HAP-1 (cell line): ENCODE results near the gene RAB10.
A peak's percentile ranks its signal among the peaks of the same experiment; 100 is the strongest.
"Not testable (repeated sequence)": the region's sequence is repeated elsewhere in the genome, so short reads cannot be mapped to it uniquely, and the experiment has no call there.

Source experiments
- DNase-seq, 2 experiments: peaks; one replicate each; pipeline ENCODE4 v3.0.0-alpha.2; 2016 to 2020; ENCODE audit warnings: low spot score in 2 of 2
- H3K27me3 ChIP-seq: fragments of 250-450 bp; sonication (Bioruptor Pico); 2 replicates; pipeline ENCODE4 v1.5.1; 2020; ENCODE audit warnings: low read depth, mild to moderate bottlenecking, moderate library complexity
- H3K36me3 ChIP-seq: fragments of 250-450 bp; sonication (Bioruptor Pico); replicated peaks from 2 replicates; pipeline ENCODE4 v1.5.1; 2020; ENCODE audit warnings: mild to moderate bottlenecking
- H3K4me1 ChIP-seq: fragments of 250-450 bp; sonication (Bioruptor Pico); 2 replicates; pipeline ENCODE4 v1.5.1; 2020; ENCODE audit warnings: mild to moderate bottlenecking
- H3K4me3 ChIP-seq: fragments of 250-450 bp; sonication (Bioruptor Pico); 2 replicates; pipeline ENCODE4 v1.5.1; 2020; ENCODE audit warnings: mild to moderate bottlenecking, moderate library complexity
- H3K9me3 ChIP-seq: fragments of 250-450 bp; sonication (Bioruptor Pico); 2 replicates; pipeline ENCODE4 v1.5.1; 2020; ENCODE audit warnings: mild to moderate bottlenecking, moderate library complexity
- in situ Hi-C: fragments of 300-500 bp; cut with MboI; formaldehyde crosslinking; loops from 3 replicates; pipeline ENCODE4 v1.14.3; 2020; ENCODE audit warnings: low sequenced_read_pairs, inconsistent platforms, mixed read lengths

The RAB10 gene

DNA sequence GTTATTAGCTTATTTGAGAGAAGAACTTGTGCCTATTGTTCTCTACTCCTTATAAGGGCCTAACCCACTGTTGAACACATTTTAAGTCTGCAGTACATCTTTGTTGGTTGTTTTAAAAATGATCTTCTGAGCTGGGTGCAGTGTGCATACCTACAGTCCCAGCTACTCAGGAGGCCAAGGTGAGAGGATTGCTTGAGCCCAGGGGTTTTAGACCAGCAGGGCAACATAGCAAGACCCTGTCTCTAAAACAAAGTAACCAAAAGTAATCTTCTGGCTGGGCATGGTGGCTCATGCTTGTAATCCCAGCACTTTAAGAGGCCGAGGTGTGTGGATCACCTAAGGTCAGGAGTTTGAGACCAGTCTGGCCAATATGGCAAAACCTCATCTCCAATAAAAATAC is 25.8 kb upstream of the RAB10 start:
- in situ Hi-C loops: no loop called here
- H3K4me3 ChIP-seq: no peak overlapping the region
- no peaks in the 10 kb centered on the region for H3K9me3 ChIP-seq
- no peaks in the 10 kb centered on the region for H3K36me3 ChIP-seq
- no peaks in the 10 kb centered on the region for H3K27me3 ChIP-seq
- H3K4me1 ChIP-seq: peaks cover 14% of the 10 kb centered on the region
- no peak for DNase-seq

DNA sequence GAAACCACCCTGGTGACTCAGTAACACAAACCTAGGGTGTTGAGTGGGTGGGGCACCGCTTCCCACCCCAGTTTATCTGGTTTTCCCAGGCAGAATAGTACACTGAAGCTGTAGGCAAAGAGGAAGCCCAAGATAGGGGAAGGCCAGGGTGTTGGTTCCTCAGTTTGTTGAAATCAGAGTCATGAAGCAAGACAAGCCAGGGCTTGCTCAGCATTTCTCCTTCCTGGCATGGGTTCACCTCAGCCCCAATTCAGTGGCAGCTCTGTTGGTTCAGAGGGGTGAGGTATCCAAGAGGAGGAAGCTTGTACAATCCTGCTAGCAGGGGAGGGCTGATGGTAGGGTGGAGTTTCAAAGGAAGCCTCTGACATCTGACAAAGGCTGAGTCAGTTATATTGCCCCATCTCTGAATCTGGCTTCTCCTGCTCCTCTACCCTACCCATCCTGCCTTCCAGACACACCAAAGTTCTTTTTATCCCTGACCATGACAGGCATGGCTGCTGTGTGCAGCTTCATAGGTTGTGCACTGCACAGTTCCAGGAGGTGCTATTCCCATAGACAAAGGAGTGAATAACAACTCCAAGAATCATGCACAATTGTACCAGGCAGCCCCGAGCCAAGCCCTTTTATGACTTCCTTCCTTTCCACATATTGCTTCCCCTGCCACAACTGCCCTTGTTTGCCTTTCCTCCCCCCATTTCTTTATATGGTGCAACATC is 24.9 kb upstream of the RAB10 start:
- no peaks in the 10 kb centered on the region for H3K9me3 ChIP-seq
- peaks cover 14% of the 10 kb centered on the region for H3K4me1 ChIP-seq
- no peak overlapping the region for H3K4me3 ChIP-seq
- in situ Hi-C loops: no loop called here
- no peaks in the 10 kb centered on the region for H3K36me3 ChIP-seq
- no peak for DNase-seq
- no peaks in the 10 kb centered on the region for H3K27me3 ChIP-seq

GRCh38 chr2:26009567-26009963 is 24.3 kb upstream of the RAB10 start:
- H3K36me3 ChIP-seq: no peaks in the 10 kb centered on the region
- in situ Hi-C loops: no loop called here
- H3K4me1 ChIP-seq: peaks cover 14% of the 10 kb centered on the region
- DNase-seq: no peak
- no peak overlapping the region for H3K4me3 ChIP-seq
- no peaks in the 10 kb centered on the region for H3K27me3 ChIP-seq
- no peaks in the 10 kb centered on the region for H3K9me3 ChIP-seq

GRCh38 chr2:26010943-26011342 is 22.9 kb upstream of the RAB10 start:
- Histone ChIP-seq H3K9me3 (no peaks in the 10 kb centered on the region), H3K36me3 (no peaks in the 10 kb centered on the region), H3K4me1 (peaks cover 14% of the 10 kb centered on the region), H3K27me3 (no peaks in the 10 kb centered on the region), H3K4me3 (no peak overlapping the region)
- no peak for DNase-seq
- in situ Hi-C loops: no loop called here

DNA sequence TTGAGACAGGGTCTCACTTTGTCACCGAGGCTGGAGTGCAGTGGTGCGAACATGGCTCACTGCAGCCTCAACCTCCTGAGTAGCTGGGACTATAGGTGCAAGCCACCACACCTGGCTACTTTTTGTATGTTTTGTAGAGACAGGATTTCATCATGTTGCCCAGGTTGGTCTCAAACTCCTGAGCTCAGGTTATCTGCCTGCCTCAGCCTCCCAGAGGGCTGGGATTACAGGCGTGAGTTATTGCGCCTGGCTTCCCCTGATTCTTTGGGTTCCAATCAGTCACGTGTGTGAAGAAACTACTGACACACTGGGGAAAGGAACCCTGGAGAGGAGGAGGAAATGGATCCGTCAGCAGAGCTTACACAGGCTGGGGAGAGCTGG is 22.3 kb upstream of the RAB10 start:
- Histone ChIP-seq H3K36me3 (no peaks in the 10 kb centered on the region), H3K27me3 (no peaks in the 10 kb centered on the region), H3K4me1 (peaks cover 14% of the 10 kb centered on the region), H3K9me3 (no peaks in the 10 kb centered on the region), H3K4me3 (no peak overlapping the region)
- in situ Hi-C loops: no loop called here
- DNase-seq: no peak

- no peaks in the 10 kb centered on the region for H3K27me3 ChIP-seq
- DNase-seq: peak; percentile 56 to 85
- no peaks in the 10 kb centered on the region for H3K9me3 ChIP-seq
- peaks cover 14% of the 10 kb centered on the region for H3K4me1 ChIP-seq
- in situ Hi-C loops: no loop called here
- no peak overlapping the region for H3K4me3 ChIP-seq
- no peaks in the 10 kb centered on the region for H3K36me3 ChIP-seq
These were observed 21.7 kb upstream of the RAB10 start for GRCh38 chr2:26011990-26012856.

- Histone ChIP-seq H3K9me3 (no peaks in the 10 kb centered on the region), H3K4me3 (no peak overlapping the region), H3K27me3 (no peaks in the 10 kb centered on the region), H3K36me3 (no peaks in the 10 kb centered on the region), H3K4me1 (peaks cover 14% of the 10 kb centered on the region)
- in situ Hi-C loops: no loop called here
- DNase-seq: no peak
These were observed 20.2 kb upstream of the RAB10 start for GRCh38 chr2:26013668-26014067.

GRCh38 chr2:26016012-26016705 is 17.7 kb upstream of the RAB10 start:
- H3K4me1 ChIP-seq: peaks cover 14% of the 10 kb centered on the region
- in situ Hi-C loops: no loop called here
- no peak overlapping the region for H3K4me3 ChIP-seq
- no peak for DNase-seq
- no peaks in the 10 kb centered on the region for H3K27me3 ChIP-seq
- no peaks in the 10 kb centered on the region for H3K9me3 ChIP-seq
- H3K36me3 ChIP-seq: no peaks in the 10 kb centered on the region

GRCh38 chr2:26016706-26017045 is 17.2 kb upstream of the RAB10 start:
- peaks cover 11% of the 10 kb centered on the region for H3K4me1 ChIP-seq
- H3K36me3 ChIP-seq, H3K27me3 ChIP-seq, in situ Hi-C loops, DNase-seq, H3K9me3 ChIP-seq, H3K4me3 ChIP-seq: not testable (repeated sequence)

GRCh38 chr2:26017464-26018183 is 16.3 kb upstream of the RAB10 start:
- in situ Hi-C loops: no loop called here
- DNase-seq: no peak
- H3K4me3 ChIP-seq: no peak overlapping the region
- H3K9me3 ChIP-seq: no peaks in the 10 kb centered on the region
- no peaks in the 10 kb centered on the region for H3K36me3 ChIP-seq
- peaks cover 1% of the 10 kb centered on the region for H3K4me1 ChIP-seq
- H3K27me3 ChIP-seq: no peaks in the 10 kb centered on the region

- Histone ChIP-seq H3K36me3 (no peaks in the 10 kb centered on the region), H3K4me3 (no peak overlapping the region), H3K9me3 (no peaks in the 10 kb centered on the region)
These were observed 15.5 kb upstream of the RAB10 start for GRCh38 chr2:26018184-26019055.

DNA sequence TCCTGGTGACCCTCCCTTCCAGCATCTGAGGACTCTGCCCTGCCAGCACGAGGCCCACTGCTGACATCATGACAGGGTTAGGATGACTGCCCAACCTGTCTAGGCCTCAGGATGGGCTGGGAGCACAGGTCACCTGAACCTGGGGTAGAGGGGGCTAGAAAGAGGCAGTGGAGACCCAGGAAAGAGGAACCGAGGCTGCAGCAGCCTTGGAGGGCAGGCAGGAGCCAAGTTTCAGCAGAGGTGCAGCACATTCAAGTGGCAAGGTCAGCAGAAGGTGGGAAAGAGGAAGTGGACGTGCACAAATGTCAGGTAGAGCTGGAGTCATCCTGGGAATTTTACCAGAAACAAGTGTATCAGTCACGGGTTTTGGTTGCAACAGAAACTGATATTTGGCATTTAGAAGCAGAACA is 13.6 kb upstream of the RAB10 start:
- no peaks in the 10 kb centered on the region for H3K9me3 ChIP-seq
- H3K4me1 ChIP-seq: no peaks in the 10 kb centered on the region
- no peaks in the 10 kb centered on the region for H3K27me3 ChIP-seq
- DNase-seq: no peak
- H3K36me3 ChIP-seq: no peaks in the 10 kb centered on the region
- in situ Hi-C loops: no loop called here
- no peak overlapping the region for H3K4me3 ChIP-seq

More at GRCh38 chr2:26018184-26019055, 15.5 kb upstream of the RAB10 start:
- H3K4me1 ChIP-seq: no peaks in the 10 kb centered on the region
- in situ Hi-C loops: no loop called here
- DNase-seq: peak in 1 of 2 experiments; percentile 15
- no peaks in the 10 kb centered on the region for H3K27me3 ChIP-seq

DNA sequence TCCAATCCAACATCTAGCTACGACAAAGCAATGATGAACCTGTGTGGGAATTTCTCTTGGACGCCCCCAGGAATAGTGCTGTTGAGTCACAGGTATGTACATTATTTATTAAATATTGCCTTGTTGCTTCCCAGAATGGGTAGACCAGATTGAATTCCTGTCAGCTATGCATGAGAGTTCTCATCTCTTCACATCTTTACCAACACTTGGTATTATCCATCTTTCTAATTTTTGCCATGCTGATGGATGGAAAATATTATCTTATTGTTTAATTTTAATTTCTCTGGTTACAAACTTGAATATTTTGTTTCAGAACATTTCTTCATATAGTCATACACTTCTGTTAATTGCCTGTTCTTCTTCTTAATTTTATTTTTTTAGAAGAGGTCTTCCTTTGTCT is 9.6 kb upstream of the RAB10 start:
- Histone ChIP-seq H3K4me1 (no peaks in the 10 kb centered on the region), H3K36me3 (no peaks in the 10 kb centered on the region), H3K27me3 (no peaks in the 10 kb centered on the region; the same call in 1 of the 2 replicates), H3K4me3 (no peak overlapping the region), H3K9me3 (no peaks in the 10 kb centered on the region)
- no peak for DNase-seq
- in situ Hi-C loops: no loop called here
